Measurements from ENCODE around the gene TAPT1. TPM values are rescaled to one million over a fixed set of nuclear protein-coding genes. Genes with fewer than 3 reads are reported as not detected.

Gene TAPT1
- total and polyA plus RNA-seq, 2 donors (not counting 3 experiments of a cell fraction or from before 2014, with no cell fraction given): 6.9 to 17.5 TPM

- no peaks in the 10 kb centered on the region for H4K20me1 ChIP-seq (replicated peaks; ENCODE audit: control insufficient read depth, extremely low read depth, insufficient read depth, low read length)
- ChIA-PET CTCF (interaction anchor here (0.6 to 1.3 kb wide), 6 partner anchors 13 to 1686 kb away, joined by 3 to 4 read pairs (median 3); no protein-coding TSS in a partner anchor), POLR2A (no interaction called here)
- peaks cover 8% of the 10 kb centered on the region for H3K4me1 ChIP-seq (ENCODE audit: control insufficient read depth, extremely low read depth, insufficient read depth, low read length)
- H3K4me3 ChIP-seq (replicated peaks in 1 of 3; ENCODE audit: insufficient read depth in 1 of 3, low read depth in 1 of 3, low read length in 3 of 3): no peak overlapping the region
- H3K4me2 ChIP-seq (ENCODE audit: insufficient read depth, low read length): no peak overlapping the region
- TF ChIP-seq MYC (IDR thresholded peaks at IDR 0.05; ENCODE audit: low read depth, low read length): no peak
- TF ChIP-seq FOS (IDR thresholded peaks at IDR 0.05; ENCODE audit: borderline replicate concordance, insufficient read depth, low read length): no peak
- no peak for TF ChIP-seq EZH2 (IDR thresholded peaks at IDR 0.05; ENCODE audit: borderline replicate concordance, low read depth, low read length, severe bottlenecking)
- no peak for TF ChIP-seq JUN (IDR thresholded peaks at IDR 0.05; ENCODE audit: borderline replicate concordance, insufficient read depth, insufficient read length, low read depth)
- no peak for TF ChIP-seq POLR2AphosphoS5 (IDR thresholded peaks at IDR 0.05; ENCODE audit: insufficient read depth, low read depth, low read length)
- no peak for TF ChIP-seq POLR2A (IDR thresholded peaks at IDR 0.05; ENCODE audit: low read depth, low read length)
- TF ChIP-seq CTCF (IDR thresholded peaks at IDR 0.05; ENCODE audit: extremely low read depth in 1 of 2, insufficient read depth in 1 of 2, low read depth in 1 of 2, low read length in 2 of 2): no peak
- TF ChIP-seq GATA2 (IDR thresholded peaks at IDR 0.05; ENCODE audit: insufficient read depth, insufficient read length, low read depth, low read length): no peak
- TF ChIP-seq MAX (IDR thresholded peaks at IDR 0.05; ENCODE audit: insufficient read depth, insufficient read length): no peak
- no peaks in the 10 kb centered on the region for H3K9me1 ChIP-seq (replicated peaks; ENCODE audit: control insufficient read depth, extremely low read depth, insufficient read depth, low read length)
- FAIRE-seq (no peak), DNase-seq (ENCODE audit: low read depth, low spot score) (no peak)
- no peaks in the 10 kb centered on the region for H3K9me3 ChIP-seq (replicated peaks; ENCODE audit: control insufficient read depth, insufficient read depth, low read length)
- no peaks in the 10 kb centered on the region for H3K79me2 ChIP-seq (ENCODE audit: control insufficient read depth, insufficient read depth, low read length)
- no peaks in the 10 kb centered on the region for H3K36me3 ChIP-seq (ENCODE audit: control insufficient read depth in 2 of 2, extremely low read depth in 1 of 2, insufficient read depth in 2 of 2, low read length in 2 of 2)
- BruUV-seq (replicated peaks): no TSS peak
- intact Hi-C loops (cut with micrococcal nuclease) (no loop called here), dilution Hi-C loops (cut with MboI; ENCODE audit: extremely low pct_ligation_motif_present, low sequenced_read_pairs) (no loop called here)
- H3K27me3 ChIP-seq (ENCODE audit: control insufficient read depth in 2 of 2, insufficient read depth in 2 of 2, low read length in 2 of 2): no peaks in the 10 kb centered on the region
- no peak overlapping the region for H3K9ac ChIP-seq (replicated peaks; ENCODE audit: extremely low read depth, insufficient read depth, low read length)
- no peak overlapping the region for H2AFZ ChIP-seq (ENCODE audit: low read depth, low read length)
- H3K27ac ChIP-seq (ENCODE audit: insufficient read depth, low read depth, low read length): no peak overlapping the region
Measured at GRCh38 chr4:16155528-16156169, 70.6 kb downstream of the TAPT1 start.
